Measurements from ENCODE around the gene ANXA2.
"Not testable (repeated sequence)": the region's sequence is repeated elsewhere in the genome, so short reads cannot be mapped to it uniquely, and the experiment has no call there.

The ANXA2 gene

DNA sequence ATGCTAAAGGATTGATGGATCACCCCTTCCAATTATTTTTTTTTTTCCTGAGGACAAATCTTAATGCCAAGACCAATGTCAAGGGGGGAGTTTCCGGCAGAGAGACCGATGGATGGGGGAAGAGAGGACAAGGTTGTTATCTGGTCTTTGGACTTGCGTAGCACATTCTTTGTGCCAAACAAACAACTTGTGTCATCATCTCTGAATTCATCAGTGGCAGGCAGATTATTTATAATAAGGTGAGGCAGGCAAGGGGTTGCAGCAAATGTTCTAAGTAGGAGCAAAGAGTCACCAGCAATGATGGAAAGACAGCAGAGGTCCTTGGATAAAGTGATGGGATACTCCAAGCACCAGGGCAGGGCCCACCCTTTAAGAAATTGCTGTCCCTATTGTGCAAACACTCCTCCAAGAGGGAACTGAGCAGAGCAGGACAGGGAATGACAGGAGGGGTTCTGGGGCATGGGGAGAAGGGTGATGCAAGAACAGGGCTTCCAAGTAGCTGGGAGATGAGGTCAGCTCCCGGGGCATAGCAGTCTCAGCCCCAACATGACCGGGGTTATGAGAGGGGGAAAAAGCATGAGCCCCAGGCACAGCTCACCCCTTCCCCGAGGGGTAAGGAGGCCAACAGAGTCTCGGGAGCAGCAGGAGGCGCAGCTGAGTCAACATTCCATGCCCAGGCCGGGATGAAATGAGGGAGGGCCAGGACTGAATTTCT lies 57.4 kb downstream of the ANXA2 start:
- DNase-seq: no peak

DNA sequence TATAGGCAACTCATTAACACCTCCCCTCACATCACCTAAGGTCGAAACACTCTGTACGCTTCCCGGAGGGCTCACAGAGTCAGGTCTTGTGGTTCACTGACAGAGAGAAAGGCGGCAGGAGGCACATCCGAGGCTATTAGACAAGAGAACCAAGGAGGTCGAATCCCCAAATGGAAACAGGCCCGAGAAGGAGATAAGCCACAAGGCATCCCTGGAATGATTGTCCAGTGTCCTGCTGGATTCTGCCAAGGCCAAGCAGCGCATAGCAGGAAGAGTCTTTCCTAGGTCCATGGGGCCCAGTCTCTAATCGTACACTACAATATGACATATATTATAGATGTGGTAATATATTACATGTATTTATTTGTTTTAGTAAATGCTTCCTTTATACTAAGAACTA lies 58.5 kb downstream of the ANXA2 start:
- no peak for DNase-seq

GRCh38 chr15:60338810-60339209 lies 59.0 kb downstream of the ANXA2 start:
- no peak for DNase-seq

DNA sequence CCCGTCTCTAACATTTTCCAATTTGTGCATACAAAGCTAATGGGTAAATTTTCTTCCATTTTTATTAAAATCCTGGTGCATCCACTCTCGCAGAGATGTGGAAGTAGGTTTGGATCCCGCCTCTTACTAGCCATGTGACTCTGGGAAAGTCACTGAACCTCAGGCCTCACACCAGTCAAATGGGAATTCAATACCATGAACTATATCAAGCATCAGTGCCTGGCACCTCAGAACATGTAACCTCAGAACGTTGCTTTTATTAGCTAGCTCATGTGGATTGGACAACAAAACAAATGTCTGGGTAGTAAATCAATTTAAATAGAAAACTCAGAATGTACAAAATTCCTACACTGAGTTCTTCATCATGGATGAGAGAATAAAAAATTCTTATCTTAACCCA lies 60.7 kb downstream of the ANXA2 start:
- DNase-seq: no peak

DNA sequence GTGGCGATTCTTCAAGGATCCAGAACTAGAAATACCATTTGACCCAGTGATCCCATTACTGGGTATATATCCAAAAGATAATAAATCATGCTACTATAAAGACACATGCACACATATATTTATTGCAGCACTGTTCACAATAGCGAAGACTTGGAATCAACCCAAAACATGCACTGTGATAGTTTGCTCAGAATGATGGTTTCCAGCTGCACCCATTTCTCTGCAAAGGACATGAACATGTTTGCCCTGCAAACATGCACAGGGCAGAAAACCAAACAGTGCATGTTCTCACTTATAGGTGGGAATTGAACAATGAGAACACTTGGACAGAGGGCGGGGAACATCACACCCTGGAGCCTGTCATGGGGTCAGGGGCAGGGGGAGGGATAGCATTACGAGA lies 62.5 kb downstream of the ANXA2 start:
- not testable (repeated sequence) for DNase-seq

DNA sequence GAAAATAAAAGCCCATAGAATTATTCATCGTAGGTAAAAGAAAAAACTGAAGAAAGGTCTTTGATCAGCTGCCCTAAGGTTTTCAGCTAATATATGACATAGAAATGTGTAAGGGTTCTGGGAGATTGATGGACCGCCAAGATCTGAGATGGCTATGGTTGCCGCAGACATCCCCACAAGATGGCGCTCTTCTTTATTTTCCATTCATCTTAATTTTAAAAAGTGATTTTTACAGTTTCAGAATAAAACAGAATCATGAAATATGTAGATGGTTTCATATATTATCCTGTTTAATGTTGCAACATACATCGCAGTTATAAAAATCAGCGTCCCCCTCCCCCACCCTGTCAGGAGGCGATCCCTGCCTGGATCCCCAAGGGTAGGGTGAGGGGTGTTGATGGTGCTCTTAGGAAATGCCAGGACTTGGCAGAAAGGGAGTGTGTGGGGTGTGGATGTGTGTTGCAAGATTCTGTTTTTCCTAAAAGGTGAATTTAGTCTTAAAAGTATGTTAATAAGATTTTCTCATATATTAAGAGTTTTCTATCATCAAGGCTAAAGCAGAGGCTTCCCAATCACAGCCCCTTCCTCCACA lies 68.8 kb downstream of the ANXA2 start:
- DNase-seq: peak; percentile 51 to 66 (median 56)

DNA sequence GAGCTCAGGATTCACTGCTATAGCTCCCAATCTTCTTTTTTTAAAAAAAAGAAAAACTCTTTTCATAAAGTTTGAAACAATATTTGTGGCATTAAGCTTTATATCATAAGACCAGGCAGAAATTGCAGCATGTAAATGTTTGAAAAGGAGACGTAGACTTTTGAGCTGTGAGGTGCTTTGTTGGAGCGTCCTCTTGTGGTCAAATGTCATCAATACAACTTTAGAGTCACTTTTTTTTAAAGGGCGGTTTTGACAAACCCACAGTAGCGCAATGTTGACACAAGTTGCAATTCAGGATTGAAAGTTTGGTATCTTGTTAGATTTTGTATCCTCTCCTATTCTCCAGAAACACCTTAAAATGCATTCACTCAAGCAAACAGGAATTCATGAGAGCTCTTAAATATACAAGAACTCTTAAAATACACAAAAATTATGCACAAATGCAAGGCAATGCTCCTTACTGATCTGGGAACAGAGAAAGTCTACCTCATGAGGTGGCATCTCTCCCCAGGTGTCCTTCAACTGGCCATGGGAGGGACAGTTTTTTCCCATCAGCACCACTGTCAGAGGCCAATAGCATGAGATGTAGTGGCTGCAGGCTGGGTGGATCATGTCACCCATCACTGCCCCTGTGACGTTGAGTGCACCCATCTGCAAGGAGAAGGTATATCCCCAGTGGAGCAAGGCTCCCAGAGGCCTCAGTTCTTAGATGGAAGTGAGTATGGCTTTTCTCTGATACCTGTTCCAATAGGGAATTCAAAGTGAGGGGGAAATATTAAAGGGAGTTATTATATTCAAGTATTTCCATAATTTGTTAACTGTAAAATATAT lies 70.7 kb downstream of the ANXA2 start:
- DNase-seq: peak; percentile 64 to 81 (median 74)

DNA sequence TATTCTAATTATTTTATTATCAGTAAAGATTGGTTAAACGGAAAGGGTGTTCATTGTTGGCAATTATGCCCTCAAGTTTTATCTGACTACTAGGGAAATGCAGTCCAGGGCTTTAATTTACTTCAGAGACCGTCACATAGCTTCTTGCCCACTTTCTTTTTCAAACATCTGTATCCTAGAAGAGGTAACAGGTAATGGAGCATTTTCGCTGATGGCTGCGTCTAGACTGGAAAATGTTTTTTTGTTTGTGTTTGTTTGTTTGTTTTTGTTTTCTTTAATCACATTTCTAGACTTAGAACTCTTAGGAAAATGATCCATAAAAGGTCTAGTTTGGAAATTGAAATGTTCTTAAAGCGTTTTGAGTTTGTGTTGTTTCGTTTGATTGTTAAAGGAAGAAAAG lies 71.4 kb downstream of the ANXA2 start:
- no peak for DNase-seq

DNA sequence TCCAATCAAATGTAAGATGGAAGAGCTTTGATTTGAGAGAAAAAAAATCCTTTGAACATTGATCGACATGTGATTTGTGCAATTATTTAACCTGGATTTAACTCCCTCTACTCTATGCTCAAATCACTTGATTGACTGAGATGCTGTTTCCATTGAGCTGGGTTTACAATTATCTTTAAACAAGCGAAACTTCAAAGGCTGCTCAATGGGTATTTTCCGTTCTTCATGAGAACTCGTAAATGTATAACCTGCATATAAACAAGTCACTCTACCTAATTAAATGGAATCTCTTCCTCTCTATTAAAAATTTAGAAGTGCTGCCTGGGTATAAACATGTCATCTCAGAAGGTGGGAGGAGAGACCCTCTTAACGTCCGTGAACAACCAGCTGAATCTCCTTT lies 71.9 kb downstream of the ANXA2 start:
- DNase-seq: no peak

DNA sequence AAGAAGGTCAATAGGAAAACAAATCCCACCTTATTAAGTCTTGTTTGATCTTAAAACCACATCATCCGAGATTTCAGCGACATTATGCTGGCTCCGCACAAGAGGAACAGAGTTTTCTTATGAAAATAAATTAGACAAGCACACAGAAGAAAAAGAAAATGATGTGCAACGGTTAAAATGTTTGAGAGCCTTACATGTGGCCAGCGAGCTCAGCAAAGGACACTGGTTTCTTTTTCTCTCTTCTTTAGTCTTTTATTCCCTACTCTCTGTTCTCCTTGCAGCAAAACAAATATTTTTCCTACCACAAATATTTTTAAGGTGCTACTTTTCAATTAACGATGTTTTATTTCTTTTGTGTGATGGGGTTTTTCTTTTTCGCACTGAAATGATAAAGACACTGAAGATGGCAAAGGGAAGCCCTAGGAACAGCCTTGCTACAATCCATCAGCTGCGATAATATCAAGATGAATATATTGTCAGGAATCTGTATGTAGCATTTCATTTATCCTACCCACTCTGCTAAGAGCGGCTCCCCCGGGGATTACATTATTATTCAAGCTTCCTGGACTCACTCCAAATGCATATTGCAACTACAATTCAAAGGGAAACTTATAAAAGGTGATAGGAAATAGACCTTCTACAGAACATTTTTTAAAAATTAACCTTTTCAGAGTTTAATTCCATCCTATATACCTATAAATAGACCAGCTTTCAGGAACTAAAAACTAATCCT lies 72.9 kb downstream of the ANXA2 start:
- no peak for DNase-seq

GRCh38 chr15:60323322-60323721 lies 74.5 kb downstream of the ANXA2 start:
- DNase-seq: no peak

GRCh38 chr15:60320365-60320764 lies 77.4 kb downstream of the ANXA2 start:
- DNase-seq: no peak

GRCh38 chr15:60318216-60318867 lies 79.4 kb downstream of the ANXA2 start:
- no peak for DNase-seq

DNA sequence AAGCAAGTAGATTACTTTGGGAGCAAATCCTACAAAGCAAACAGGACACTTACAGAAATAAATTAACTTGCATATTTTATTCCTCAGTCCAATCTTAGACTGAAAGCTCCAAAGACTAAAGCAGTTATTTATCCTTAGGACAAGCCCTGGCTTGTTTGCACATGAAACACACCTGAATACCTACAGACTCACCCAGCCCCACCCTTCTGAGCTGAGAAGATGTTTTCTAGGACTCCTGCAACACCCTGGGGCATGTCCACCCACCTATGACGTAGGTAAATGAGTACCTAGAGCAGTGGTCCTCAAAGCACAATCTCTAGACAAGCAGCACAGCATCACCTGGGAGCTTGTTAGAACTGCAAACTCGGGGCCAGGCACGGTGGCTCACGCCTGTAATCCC lies 80.8 kb downstream of the ANXA2 start:
- DNase-seq: no peak

GRCh38 chr15:60315878-60316277 lies 81.9 kb downstream of the ANXA2 start:
- no peak for DNase-seq

- DNase-seq: no peak
These were observed 83.9 kb downstream of the ANXA2 start for GRCh38 chr15:60313906-60314305.

- no peak for DNase-seq
These were observed 90.8 kb downstream of the ANXA2 start for GRCh38 chr15:60307034-60307433.

DNA sequence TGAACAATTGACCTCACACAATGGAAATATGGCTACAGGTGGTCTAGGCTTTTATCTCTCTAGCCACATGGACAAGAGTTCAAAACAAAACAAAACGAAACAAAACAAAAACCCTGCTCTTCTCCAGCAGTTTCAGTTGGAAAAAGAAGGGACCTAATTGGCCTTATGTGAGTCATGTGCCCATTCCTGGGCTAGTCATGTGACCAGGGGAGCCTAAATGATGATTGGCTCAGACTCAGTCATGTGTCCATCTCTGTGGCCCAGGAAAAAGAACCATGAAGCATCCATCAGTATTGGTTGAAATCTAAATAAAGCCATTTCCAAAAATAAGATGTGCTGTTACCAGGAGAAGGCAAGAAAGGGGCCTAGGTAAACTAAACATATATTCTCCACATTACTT lies 96.8 kb downstream of the ANXA2 start:
- DNase-seq: no peak

GRCh38 chr15:60299452-60300047 lies 98.2 kb downstream of the ANXA2 start:
- DNase-seq: no peak
